Stomach (tissue), 4 donors: Measurements from ENCODE around the gene MYO5C.

Source experiments
- POLR2A ChIP-seq, 4 donors: fragments of 450-650 bp; IDR thresholded peaks; one replicate each; pipeline ENCODE4 v1.6.1; 2016; ENCODE audit warnings: antibody characterized with exemption in 4 of 4, control low read depth in 2 of 4, mild to moderate bottlenecking in 1 of 4, moderate library complexity in 1 of 4
- TF ChIP-seq, protein P1 (sequence below), 7 experiments: fragments of 450-650 bp in 4 of 7; fragments of 200-600 bp in 3 of 7; sonication (generic) in 3 of 7; IDR thresholded peaks; one replicate each; pipeline ENCODE4 v1.5.1; 2016 to 2019; ENCODE audit warnings: antibody characterized with exemption in 7 of 7, control low read depth in 2 of 7, mild to moderate bottlenecking in 1 of 7

DNA sequence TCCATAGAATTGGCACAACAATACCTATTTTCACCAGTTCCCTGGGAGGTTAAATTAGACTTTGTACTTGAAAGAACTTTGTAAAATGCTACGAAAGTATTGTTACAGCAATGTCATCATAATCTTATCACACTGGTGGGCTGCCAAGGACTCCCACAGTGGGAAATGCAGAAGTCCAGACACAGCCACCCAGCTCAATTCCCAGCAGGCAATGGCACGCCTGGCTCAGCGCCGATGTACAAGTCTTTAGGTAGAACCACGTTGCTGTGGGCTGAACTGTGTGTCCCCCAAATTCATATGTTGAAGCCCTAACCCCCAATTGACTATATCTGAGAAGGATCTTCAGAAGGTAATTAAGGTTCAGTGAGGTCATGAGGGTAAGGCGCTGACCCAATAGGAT, 12.3 kb downstream of the MYO5C start:
- no peak for TF ChIP-seq POLR2A (IDR thresholded peaks at IDR 0.05)
- TF ChIP-seq, protein P1, sequence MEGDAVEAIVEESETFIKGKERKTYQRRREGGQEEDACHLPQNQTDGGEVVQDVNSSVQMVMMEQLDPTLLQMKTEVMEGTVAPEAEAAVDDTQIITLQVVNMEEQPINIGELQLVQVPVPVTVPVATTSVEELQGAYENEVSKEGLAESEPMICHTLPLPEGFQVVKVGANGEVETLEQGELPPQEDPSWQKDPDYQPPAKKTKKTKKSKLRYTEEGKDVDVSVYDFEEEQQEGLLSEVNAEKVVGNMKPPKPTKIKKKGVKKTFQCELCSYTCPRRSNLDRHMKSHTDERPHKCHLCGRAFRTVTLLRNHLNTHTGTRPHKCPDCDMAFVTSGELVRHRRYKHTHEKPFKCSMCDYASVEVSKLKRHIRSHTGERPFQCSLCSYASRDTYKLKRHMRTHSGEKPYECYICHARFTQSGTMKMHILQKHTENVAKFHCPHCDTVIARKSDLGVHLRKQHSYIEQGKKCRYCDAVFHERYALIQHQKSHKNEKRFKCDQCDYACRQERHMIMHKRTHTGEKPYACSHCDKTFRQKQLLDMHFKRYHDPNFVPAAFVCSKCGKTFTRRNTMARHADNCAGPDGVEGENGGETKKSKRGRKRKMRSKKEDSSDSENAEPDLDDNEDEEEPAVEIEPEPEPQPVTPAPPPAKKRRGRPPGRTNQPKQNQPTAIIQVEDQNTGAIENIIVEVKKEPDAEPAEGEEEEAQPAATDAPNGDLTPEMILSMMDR (IDR thresholded peaks at IDR 0.05) = no peak
